ENCODE data around the gene CLASRP.

DNA sequence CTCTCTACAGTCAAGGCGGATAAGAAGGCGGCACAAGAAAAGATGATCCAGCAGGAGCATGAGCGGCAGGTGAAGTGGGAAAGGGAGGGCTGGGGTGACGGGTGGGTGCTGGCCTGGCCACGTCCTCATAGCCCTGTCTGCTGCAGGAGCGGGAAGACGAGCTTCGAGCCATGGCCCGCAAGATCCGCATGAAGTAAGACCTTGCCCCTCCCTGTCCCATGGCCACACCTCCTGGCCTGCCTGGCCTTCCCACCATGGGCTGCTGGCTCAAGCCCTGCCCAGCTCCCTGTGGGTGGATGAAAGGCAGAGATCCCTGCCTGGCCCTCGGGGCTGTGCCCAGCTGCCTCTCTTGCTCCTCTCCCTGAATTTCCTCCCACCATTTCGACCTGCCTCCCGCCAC is 30.2 kb downstream of the CLASRP start:
- TF ChIP-seq, protein P1, sequence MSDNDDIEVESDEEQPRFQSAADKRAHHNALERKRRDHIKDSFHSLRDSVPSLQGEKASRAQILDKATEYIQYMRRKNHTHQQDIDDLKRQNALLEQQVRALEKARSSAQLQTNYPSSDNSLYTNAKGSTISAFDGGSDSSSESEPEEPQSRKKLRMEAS (IDR thresholded peaks at IDR 0.05): no peak
- TF ChIP-seq, protein P2, sequence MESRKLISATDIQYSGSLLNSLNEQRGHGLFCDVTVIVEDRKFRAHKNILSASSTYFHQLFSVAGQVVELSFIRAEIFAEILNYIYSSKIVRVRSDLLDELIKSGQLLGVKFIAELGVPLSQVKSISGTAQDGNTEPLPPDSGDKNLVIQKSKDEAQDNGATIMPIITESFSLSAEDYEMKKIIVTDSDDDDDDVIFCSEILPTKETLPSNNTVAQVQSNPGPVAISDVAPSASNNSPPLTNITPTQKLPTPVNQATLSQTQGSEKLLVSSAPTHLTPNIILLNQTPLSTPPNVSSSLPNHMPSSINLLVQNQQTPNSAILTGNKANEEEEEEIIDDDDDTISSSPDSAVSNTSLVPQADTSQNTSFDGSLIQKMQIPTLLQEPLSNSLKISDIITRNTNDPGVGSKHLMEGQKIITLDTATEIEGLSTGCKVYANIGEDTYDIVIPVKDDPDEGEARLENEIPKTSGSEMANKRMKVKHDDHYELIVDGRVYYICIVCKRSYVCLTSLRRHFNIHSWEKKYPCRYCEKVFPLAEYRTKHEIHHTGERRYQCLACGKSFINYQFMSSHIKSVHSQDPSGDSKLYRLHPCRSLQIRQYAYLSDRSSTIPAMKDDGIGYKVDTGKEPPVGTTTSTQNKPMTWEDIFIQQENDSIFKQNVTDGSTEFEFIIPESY (IDR thresholded peaks at IDR 0.05; ENCODE audit: extremely low read depth, insufficient replicate concordance, low read length): no peak
- TF ChIP-seq, protein P3, sequence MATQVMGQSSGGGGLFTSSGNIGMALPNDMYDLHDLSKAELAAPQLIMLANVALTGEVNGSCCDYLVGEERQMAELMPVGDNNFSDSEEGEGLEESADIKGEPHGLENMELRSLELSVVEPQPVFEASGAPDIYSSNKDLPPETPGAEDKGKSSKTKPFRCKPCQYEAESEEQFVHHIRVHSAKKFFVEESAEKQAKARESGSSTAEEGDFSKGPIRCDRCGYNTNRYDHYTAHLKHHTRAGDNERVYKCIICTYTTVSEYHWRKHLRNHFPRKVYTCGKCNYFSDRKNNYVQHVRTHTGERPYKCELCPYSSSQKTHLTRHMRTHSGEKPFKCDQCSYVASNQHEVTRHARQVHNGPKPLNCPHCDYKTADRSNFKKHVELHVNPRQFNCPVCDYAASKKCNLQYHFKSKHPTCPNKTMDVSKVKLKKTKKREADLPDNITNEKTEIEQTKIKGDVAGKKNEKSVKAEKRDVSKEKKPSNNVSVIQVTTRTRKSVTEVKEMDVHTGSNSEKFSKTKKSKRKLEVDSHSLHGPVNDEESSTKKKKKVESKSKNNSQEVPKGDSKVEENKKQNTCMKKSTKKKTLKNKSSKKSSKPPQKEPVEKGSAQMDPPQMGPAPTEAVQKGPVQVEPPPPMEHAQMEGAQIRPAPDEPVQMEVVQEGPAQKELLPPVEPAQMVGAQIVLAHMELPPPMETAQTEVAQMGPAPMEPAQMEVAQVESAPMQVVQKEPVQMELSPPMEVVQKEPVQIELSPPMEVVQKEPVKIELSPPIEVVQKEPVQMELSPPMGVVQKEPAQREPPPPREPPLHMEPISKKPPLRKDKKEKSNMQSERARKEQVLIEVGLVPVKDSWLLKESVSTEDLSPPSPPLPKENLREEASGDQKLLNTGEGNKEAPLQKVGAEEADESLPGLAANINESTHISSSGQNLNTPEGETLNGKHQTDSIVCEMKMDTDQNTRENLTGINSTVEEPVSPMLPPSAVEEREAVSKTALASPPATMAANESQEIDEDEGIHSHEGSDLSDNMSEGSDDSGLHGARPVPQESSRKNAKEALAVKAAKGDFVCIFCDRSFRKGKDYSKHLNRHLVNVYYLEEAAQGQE (IDR thresholded peaks at IDR 0.05; ENCODE audit: low read depth): no peak
- TF ChIP-seq, protein P4, sequence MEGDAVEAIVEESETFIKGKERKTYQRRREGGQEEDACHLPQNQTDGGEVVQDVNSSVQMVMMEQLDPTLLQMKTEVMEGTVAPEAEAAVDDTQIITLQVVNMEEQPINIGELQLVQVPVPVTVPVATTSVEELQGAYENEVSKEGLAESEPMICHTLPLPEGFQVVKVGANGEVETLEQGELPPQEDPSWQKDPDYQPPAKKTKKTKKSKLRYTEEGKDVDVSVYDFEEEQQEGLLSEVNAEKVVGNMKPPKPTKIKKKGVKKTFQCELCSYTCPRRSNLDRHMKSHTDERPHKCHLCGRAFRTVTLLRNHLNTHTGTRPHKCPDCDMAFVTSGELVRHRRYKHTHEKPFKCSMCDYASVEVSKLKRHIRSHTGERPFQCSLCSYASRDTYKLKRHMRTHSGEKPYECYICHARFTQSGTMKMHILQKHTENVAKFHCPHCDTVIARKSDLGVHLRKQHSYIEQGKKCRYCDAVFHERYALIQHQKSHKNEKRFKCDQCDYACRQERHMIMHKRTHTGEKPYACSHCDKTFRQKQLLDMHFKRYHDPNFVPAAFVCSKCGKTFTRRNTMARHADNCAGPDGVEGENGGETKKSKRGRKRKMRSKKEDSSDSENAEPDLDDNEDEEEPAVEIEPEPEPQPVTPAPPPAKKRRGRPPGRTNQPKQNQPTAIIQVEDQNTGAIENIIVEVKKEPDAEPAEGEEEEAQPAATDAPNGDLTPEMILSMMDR (IDR thresholded peaks at IDR 0.05 in 2 of 3, conservative IDR thresholded peaks at IDR 0.05 in 1 of 3; ENCODE audit: borderline replicate concordance in 1 of 3, insufficient read depth in 1 of 3, low read depth in 2 of 3, low read length in 2 of 3): no peak
- TF ChIP-seq CEBPB (IDR thresholded peaks at IDR 0.05; ENCODE audit: low read depth) (no peak), EZH2 (IDR thresholded peaks at IDR 0.05) (no peak), RAD21 (IDR thresholded peaks at IDR 0.05; ENCODE audit: low read depth) (no peak), ATF3 (IDR thresholded peaks at IDR 0.05) (no peak), EZH2phosphoT487 (IDR thresholded peaks at IDR 0.05; ENCODE audit: borderline replicate concordance) (no peak), ZFX (IDR thresholded peaks at IDR 0.05) (no peak), ZNF274 (IDR thresholded peaks at IDR 0.05; ENCODE audit: low read depth, low read length) (no peak), POLR2A (IDR thresholded peaks at IDR 0.05; ENCODE audit: borderline replicate concordance, extremely low read depth, insufficient read depth, insufficient read length) (no peak), SIN3A (IDR thresholded peaks at IDR 0.05; ENCODE audit: low read depth) (no peak)

Data from HCT116 (cell line).